ENCODE measurements around the gene TAF1A. TPM values are rescaled to one million over a fixed set of nuclear protein-coding genes. Genes with fewer than 3 reads are reported as not detected.

The TAF1A gene
- total RNA-seq, 2 donors from 2014 or later: 2.0 to 2.8 TPM

DNA sequence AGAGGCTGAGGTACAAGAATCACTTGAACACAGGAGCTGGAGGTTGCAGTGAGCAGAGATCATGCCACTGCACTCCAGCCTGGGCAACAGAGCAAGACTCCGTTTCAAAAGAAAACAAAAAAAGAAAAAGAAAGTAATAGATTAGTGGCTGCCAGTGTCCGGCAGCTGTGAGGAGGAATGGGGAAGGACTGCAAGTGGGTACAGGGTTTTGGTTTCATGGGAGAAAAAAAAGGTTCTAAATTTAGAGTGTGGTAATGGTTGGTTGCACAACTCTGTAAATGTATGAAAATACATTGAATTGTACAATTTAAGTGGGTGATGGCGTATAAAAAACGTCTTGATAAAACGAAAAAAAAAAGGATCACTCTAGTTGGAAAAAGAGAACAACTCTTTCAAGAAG is 6.7 kb downstream of the TAF1A start:
- TF ChIP-seq, protein P1, sequence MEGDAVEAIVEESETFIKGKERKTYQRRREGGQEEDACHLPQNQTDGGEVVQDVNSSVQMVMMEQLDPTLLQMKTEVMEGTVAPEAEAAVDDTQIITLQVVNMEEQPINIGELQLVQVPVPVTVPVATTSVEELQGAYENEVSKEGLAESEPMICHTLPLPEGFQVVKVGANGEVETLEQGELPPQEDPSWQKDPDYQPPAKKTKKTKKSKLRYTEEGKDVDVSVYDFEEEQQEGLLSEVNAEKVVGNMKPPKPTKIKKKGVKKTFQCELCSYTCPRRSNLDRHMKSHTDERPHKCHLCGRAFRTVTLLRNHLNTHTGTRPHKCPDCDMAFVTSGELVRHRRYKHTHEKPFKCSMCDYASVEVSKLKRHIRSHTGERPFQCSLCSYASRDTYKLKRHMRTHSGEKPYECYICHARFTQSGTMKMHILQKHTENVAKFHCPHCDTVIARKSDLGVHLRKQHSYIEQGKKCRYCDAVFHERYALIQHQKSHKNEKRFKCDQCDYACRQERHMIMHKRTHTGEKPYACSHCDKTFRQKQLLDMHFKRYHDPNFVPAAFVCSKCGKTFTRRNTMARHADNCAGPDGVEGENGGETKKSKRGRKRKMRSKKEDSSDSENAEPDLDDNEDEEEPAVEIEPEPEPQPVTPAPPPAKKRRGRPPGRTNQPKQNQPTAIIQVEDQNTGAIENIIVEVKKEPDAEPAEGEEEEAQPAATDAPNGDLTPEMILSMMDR (IDR thresholded peaks at IDR 0.05): no peak
- no peak for ATAC-seq (ENCODE audit: insufficient number of reproducible peaks, low FRiP score, low read depth)

DNA sequence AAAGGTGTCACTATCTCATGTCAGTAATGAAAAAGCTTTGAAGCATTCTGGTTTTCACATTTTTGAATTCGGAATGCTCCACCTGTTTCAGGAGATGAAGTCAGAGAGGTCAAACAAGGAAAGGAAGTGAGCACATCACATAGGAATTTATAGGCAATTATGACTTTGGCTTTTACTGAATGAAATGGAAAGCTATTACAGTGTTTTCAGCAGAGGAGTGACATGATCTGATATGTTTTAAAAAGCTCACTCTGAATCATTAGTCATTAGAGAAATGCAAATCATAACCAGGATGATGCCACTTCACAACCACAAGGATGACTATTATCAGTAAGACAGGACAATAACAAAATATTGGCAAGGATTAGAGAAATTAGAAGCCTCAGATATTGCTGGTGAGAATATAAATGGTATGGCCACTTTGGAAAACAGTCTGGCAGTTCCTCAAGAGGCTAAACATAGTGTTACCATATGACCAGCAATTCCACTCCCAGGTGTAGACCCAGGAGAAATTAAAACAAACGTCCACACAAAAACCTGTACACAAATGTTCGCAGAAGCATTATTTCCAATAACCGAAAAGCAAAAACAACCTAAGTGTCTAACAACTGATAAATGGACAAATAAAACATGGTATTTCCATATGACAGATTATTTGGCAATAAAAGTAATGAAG is 7.5 kb downstream of the TAF1A start:
- DNase-seq (ENCODE audit: low spot score) (no peak), ATAC-seq (ENCODE audit: insufficient number of reproducible peaks, low FRiP score, low read depth) (no peak)
- no peaks in the 10 kb centered on the region for H3K36me3 ChIP-seq
- no peak overlapping the region for H3K27ac ChIP-seq
- TF ChIP-seq, protein P1 (IDR thresholded peaks at IDR 0.05): no peak
- H3K4me1 ChIP-seq (ENCODE audit: control insufficient read depth in 1 of 2, low read depth in 2 of 2): peaks cover 7 to 15% of the 10 kb centered on the region in 2 donors
- no peaks in the 10 kb centered on the region for H3K9me3 ChIP-seq
- no peak overlapping the region for H3K4me3 ChIP-seq
- H3K27me3 ChIP-seq (replicated peaks; ENCODE audit: insufficient read depth): no peaks in the 10 kb centered on the region

More for the DNA sequence above, 6.7 kb downstream of the TAF1A start:
- H3K4me1 ChIP-seq (ENCODE audit: control insufficient read depth in 1 of 2, low read depth in 2 of 2): peaks cover 7 to 20% of the 10 kb centered on the region in 2 donors
- H3K4me3 ChIP-seq: no peak overlapping the region
- H3K27me3 ChIP-seq (replicated peaks; ENCODE audit: insufficient read depth): no peaks in the 10 kb centered on the region
- no peak overlapping the region for H3K27ac ChIP-seq
- H3K36me3 ChIP-seq: no peaks in the 10 kb centered on the region
- H3K9me3 ChIP-seq: no peaks in the 10 kb centered on the region
- DNase-seq (ENCODE audit: low spot score): no peak

DNA sequence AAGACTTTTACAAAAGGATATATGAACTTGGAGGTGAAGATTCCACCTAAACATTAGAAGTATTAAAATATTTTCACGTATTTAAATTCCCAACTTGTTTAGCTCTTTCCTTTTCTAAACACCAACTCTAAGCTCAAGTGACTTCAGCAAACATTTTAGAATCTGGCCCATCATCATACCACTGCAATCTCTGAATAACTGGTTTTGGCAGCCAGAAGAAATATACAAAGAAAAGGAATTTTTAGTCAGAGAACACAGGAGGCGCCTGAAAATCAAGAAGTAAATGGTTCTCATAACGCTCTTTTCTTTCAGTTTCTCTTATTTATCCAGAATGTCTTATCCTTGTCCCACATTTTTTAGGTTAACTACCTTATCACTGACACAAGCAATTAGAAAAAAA is 10.4 kb downstream of the TAF1A start:
- H3K36me3 ChIP-seq: no peaks in the 10 kb centered on the region
- no peak for ATAC-seq (ENCODE audit: insufficient number of reproducible peaks, low FRiP score, low read depth)

DNA sequence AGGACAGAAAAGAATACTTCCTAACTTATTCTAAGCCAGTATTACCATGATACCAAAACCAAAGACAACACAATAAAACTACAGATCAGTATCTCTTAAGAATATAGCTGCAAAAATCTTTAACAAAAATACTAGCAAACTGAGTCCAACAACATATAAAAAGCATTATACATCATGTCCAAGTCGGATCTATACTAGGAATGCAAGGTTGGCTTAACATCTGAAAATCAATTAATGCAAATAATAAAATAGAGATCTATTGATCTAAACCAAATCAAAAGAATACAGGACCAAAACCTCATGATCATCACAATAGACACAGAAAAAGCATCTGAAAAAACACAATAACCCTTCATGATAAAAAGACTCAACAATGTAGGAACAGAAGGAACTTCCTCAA is 18.9 kb downstream of the TAF1A start:
- Histone ChIP-seq H3K36me3 (peaks cover 13% of the 10 kb centered on the region), H3K9me3 (no peaks in the 10 kb centered on the region), H3K27me3 (replicated peaks; ENCODE audit: insufficient read depth) (no peaks in the 10 kb centered on the region), H3K4me3 (no peak overlapping the region), H3K4me1 (ENCODE audit: control insufficient read depth in 1 of 2, low read depth in 2 of 2) (no peaks in the 10 kb centered on the region), H3K27ac (no peak overlapping the region)
- TF ChIP-seq, protein P1 (IDR thresholded peaks at IDR 0.05): no peak
- DNase-seq (ENCODE audit: low spot score) (no peak), ATAC-seq (ENCODE audit: insufficient number of reproducible peaks, low FRiP score, low read depth) (no peak)

More for the DNA sequence above, 10.4 kb downstream of the TAF1A start:
- Histone ChIP-seq H3K4me3 (no peak overlapping the region), H3K27me3 (replicated peaks; ENCODE audit: insufficient read depth) (no peaks in the 10 kb centered on the region), H3K9me3 (no peaks in the 10 kb centered on the region), H3K27ac (no peak overlapping the region), H3K4me1 (ENCODE audit: control insufficient read depth in 1 of 2, low read depth in 2 of 2) (peaks cover 4 to 15% of the 10 kb centered on the region in 2 donors)
- TF ChIP-seq, protein P1 (IDR thresholded peaks at IDR 0.05): no peak
- no peak for DNase-seq (ENCODE audit: low spot score)

DNA sequence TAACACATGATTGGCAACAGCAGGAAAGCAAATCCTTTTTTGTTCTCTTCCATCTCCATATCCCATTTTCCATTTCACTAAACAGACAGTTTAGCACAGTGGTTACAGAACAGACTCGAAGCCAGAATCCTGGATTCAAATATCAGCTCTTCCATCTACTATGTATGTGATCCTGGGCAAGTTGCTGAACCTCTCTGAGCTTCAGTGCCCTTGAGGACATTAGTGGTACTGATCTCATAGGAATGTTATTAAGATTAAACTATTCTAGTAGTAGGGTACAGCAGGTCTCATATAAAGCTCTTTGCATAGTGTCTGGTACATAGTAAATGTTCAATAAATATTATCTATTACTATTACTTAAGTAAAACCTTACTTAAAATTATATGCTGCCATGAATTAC is 28.1 kb downstream of the TAF1A start:
- peaks cover 3% of the 10 kb centered on the region for H3K36me3 ChIP-seq
- no peak overlapping the region for H3K27ac ChIP-seq
- TF ChIP-seq, protein P1 (IDR thresholded peaks at IDR 0.05): no peak
- no peak for DNase-seq (ENCODE audit: low spot score)
- ATAC-seq (ENCODE audit: insufficient number of reproducible peaks, low FRiP score, low read depth): no peak
- H3K4me3 ChIP-seq: no peak overlapping the region
- H3K4me1 ChIP-seq (ENCODE audit: control insufficient read depth in 1 of 2, low read depth in 2 of 2): no peaks in the 10 kb centered on the region
- no peaks in the 10 kb centered on the region for H3K9me3 ChIP-seq
- no peaks in the 10 kb centered on the region for H3K27me3 ChIP-seq (replicated peaks; ENCODE audit: insufficient read depth)
